Ovary (tissue), 3 donors: ENCODE data around the gene D2HGDH.

ENCODE experiments used
- EP300 ChIP-seq: sonication (generic); formaldehyde crosslinking; IDR thresholded peaks from one replicate; pipeline ENCODE4 v1.6.1; 2017; ENCODE audit warnings: antibody characterized with exemption
- POLR2A ChIP-seq: fragments of 450-650 bp; IDR thresholded peaks from one replicate; pipeline ENCODE4 v1.6.1; 2017; ENCODE audit warnings: antibody characterized with exemption, mild to moderate bottlenecking, moderate library complexity
- TF ChIP-seq, protein P1 (sequence below), 3 donors: fragments of 450-650 bp in 2 of 3; fragments of 200-600 bp in 1 of 3; IDR thresholded peaks; one replicate each; pipeline versions ENCODE4 v1.5.1 to v1.8.0; 2016 to 2022; ENCODE audit warnings: antibody characterized with exemption in 3 of 3, mild to moderate bottlenecking in 1 of 3
- donor health status: DM: no; HTN: no; CAD: no.

DNA sequence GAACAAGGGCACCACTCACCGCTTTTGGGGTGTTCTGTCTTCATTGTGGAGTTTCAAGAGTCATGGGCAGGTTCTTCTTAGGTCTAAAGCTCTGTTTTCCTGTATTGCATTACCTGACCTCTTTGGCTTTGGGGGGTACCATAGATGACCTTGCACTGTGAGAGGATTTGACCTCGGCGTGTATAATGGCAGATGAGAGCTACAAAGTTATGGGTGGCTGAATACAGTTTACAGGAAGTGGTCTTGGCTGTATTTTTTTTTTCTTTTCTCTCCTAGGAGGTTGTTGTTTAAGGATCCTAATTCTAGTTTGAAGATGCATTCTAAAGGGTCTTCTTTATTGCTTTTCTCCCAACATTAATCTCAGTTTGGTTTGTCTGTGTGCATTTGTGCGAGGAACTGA, 53.7 kb downstream of the D2HGDH start:
- no peak for TF ChIP-seq POLR2A
- no peak for TF ChIP-seq EP300
- TF ChIP-seq, protein P1, sequence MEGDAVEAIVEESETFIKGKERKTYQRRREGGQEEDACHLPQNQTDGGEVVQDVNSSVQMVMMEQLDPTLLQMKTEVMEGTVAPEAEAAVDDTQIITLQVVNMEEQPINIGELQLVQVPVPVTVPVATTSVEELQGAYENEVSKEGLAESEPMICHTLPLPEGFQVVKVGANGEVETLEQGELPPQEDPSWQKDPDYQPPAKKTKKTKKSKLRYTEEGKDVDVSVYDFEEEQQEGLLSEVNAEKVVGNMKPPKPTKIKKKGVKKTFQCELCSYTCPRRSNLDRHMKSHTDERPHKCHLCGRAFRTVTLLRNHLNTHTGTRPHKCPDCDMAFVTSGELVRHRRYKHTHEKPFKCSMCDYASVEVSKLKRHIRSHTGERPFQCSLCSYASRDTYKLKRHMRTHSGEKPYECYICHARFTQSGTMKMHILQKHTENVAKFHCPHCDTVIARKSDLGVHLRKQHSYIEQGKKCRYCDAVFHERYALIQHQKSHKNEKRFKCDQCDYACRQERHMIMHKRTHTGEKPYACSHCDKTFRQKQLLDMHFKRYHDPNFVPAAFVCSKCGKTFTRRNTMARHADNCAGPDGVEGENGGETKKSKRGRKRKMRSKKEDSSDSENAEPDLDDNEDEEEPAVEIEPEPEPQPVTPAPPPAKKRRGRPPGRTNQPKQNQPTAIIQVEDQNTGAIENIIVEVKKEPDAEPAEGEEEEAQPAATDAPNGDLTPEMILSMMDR (IDR thresholded peaks at IDR 0.05): no peak
